ENCODE results near the gene LDLRAD1.

DNA sequence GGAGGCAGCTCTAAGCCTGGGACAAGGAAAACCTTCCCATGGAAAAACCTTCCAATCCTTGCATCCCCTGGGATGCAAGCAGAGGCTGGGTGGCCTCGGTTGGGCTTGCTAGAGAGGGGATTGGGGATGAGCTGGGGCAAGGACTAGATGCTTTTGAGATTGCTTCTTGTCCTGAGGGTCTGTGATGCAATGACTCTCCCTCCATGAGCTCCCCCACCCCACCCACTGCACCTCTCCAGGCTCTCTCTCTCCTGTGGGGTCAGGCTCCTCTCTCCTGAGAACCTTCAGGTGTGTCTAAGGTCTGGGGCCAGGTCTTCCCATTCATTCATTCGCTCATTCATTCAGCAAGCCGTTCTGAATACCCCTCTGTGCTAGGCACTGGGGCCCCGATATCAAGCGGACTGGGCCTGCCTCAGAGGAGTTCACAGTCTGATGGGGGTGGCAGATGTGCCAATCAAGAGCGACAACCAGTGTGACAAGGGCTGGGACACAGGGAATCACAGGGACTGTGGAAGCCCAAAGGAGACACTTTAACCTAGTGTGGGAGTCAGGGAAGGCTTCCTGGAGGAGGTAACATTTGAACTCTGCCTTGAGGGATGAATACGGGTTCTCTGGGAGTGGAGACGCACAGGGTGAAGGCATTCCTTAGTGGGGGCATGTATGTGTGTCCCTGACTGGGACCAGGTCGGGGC lies 6.5 kb downstream of the LDLRAD1 start:
- TF ChIP-seq YY1 (IDR thresholded peaks at IDR 0.05; ENCODE audit: insufficient read depth, insufficient read length), result no peak
- no peak for TF ChIP-seq SUZ12 (IDR thresholded peaks at IDR 0.05; ENCODE audit: extremely low read depth, insufficient read depth, insufficient read length)
- no peak for TF ChIP-seq ZNF274 (IDR thresholded peaks at IDR 0.05; ENCODE audit: low read depth, low read length)

All from NT2/D1 (cell line).